Smooth muscle cell (in vitro differentiated cells): Measurements from ENCODE around the gene NBEA. TPM values are rescaled to one million over a fixed set of nuclear protein-coding genes. Genes with fewer than 3 reads are reported as not detected.

Experiments
- DNase-seq: peaks from one replicate; lab custom pipeline; 2025; ENCODE audit not compliant: unreplicated experiment; lab: John Stamatoyannopoulos, UW
- H2AFZ ChIP-seq: fragments of 200-600 bp; sonication (generic); 2 replicates; pipeline ENCODE4 v1.6.0; 2016; ENCODE audit warnings: antibody characterized with exemption, low read depth, mild to moderate bottlenecking
- H3F3A ChIP-seq: fragments of 200-600 bp; sonication (generic); 2 replicates; pipeline ENCODE4 v1.6.0; 2017; ENCODE audit warnings: antibody characterized with exemption, low read depth
- H3K27ac ChIP-seq: fragments of 200-600 bp; sonication (generic); 2 replicates; pipeline ENCODE4 v1.5.1; 2016; ENCODE audit warnings: low read depth, mild to moderate bottlenecking
- H3K27me3 ChIP-seq: fragments of 200-600 bp; sonication (generic); 2 replicates; pipeline ENCODE4 v1.6.1; 2016; ENCODE audit warnings: low read depth, mild to moderate bottlenecking
- H3K36me3 ChIP-seq: fragments of 200-600 bp; sonication (generic); 2 replicates; pipeline ENCODE4 v1.5.1; 2016; ENCODE audit warnings: low read depth
- H3K4me1 ChIP-seq: fragments of 200-600 bp; sonication (generic); 2 replicates; pipeline ENCODE4 v1.5.1; 2016; ENCODE audit warnings: low read depth
- H3K4me2 ChIP-seq: fragments of 200-600 bp; sonication (generic); 2 replicates; pipeline ENCODE4 v1.6.0; 2016; ENCODE audit warnings: mild to moderate bottlenecking
- H3K4me3 ChIP-seq: fragments of 200-600 bp; sonication (generic); 2 replicates; pipeline ENCODE4 v1.5.1; 2016; ENCODE audit warnings: mild to moderate bottlenecking
- H3K79me2 ChIP-seq: fragments of 200-600 bp; sonication (generic); 2 replicates; pipeline ENCODE4 v1.6.0; 2016; ENCODE audit warnings: low read depth, mild to moderate bottlenecking
- H3K9ac ChIP-seq: fragments of 200-600 bp; sonication (generic); 2 replicates; pipeline ENCODE4 v1.6.0; 2016; ENCODE audit warnings: low read depth
- H3K9me3 ChIP-seq: fragments of 200-600 bp; sonication (generic); replicated peaks from 2 replicates; pipeline ENCODE4 v1.5.1; 2016; ENCODE audit warnings: low read depth
- H4K20me1 ChIP-seq: fragments of 200-600 bp; sonication (generic); 2 replicates; pipeline ENCODE4 v1.6.0; 2016; ENCODE audit warnings: low read depth
- WGBS: methylation state at CpG from one replicate; pipeline ENCODE4 v1.1.7; 2016; ENCODE audit warnings: low lambda C conversion rate; 5-methylcytosine and 5-hydroxymethylcytosine counted together
- polyA plus RNA-seq: library from polyadenylated mRNA; unstranded; fragments of >200 nt; fragmentation: Nextera tagmentation; extraction: Ambion mirVana; gene quantifications from 2 replicates; pipeline ENCODE4 v1.2.1, GENCODE V29; 2016
- total RNA-seq: library from RNA; depleted of rRNA; stranded (reverse); fragments of >200 nt; gene quantifications from 2 replicates; pipeline ENCODE4 v1.2.3, GENCODE V29; 2014
- TF ChIP-seq, protein P1 (sequence below): fragments of 200-600 bp; sonication (generic); IDR thresholded peaks from 2 replicates; pipeline ENCODE4 v1.5.1; 2017; ENCODE audit warnings: borderline replicate concordance, mild to moderate bottlenecking, antibody characterized with exemption; ENCODE audit not compliant: insufficient read depth, poor library complexity, severe bottlenecking

The NBEA gene
- total and polyA plus RNA-seq, 2 experiments from 2014 or later = 3.6 to 11.7 TPM

DNA sequence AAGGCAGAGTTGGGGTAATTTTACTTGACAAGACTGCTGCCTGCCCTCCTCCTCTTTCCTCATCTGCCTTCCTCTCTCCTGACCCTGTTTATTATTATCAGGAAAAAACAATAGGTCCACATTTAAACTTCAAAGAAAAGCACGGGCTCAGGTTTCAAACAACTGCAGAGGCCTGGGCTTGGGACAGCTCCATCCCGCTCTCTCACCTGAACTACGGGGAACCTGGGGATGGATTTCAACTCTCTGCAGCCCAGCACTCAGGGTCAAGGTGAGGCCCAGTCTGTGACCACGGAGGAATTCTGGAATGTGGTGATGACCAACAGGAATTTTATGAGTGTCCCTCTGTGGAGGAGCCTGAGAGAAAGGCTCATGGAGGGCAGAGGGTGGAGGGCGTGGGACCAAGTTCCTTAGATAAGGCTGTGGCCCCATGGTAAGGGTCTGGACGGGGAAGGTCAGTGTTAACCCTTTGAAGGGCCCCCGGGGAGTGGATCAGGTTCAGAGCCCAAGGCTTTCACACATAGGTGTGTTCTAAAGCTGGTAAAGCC, 755.2 kb downstream of the NBEA start:
- no peaks in the 10 kb centered on the region for H3K36me3 ChIP-seq
- no peaks in the 10 kb centered on the region for H3K27me3 ChIP-seq
- no peaks in the 10 kb centered on the region for H3K79me2 ChIP-seq
- H3K9ac ChIP-seq = no peak overlapping the region
- H3F3A ChIP-seq = no peaks in the 10 kb centered on the region
- TF ChIP-seq, protein P1, sequence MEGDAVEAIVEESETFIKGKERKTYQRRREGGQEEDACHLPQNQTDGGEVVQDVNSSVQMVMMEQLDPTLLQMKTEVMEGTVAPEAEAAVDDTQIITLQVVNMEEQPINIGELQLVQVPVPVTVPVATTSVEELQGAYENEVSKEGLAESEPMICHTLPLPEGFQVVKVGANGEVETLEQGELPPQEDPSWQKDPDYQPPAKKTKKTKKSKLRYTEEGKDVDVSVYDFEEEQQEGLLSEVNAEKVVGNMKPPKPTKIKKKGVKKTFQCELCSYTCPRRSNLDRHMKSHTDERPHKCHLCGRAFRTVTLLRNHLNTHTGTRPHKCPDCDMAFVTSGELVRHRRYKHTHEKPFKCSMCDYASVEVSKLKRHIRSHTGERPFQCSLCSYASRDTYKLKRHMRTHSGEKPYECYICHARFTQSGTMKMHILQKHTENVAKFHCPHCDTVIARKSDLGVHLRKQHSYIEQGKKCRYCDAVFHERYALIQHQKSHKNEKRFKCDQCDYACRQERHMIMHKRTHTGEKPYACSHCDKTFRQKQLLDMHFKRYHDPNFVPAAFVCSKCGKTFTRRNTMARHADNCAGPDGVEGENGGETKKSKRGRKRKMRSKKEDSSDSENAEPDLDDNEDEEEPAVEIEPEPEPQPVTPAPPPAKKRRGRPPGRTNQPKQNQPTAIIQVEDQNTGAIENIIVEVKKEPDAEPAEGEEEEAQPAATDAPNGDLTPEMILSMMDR = no peak
- H3K9me3 ChIP-seq = no peaks in the 10 kb centered on the region
- no peak overlapping the region for H2AFZ ChIP-seq
- H3K4me1 ChIP-seq = no peaks in the 10 kb centered on the region
- H3K4me2 ChIP-seq = no peak overlapping the region
- 51% methylated on average over 7 of the region's 7 CpGs for WGBS
- no peaks in the 10 kb centered on the region for H4K20me1 ChIP-seq
- no peak for DNase-seq
- no peak overlapping the region for H3K27ac ChIP-seq
- no peak overlapping the region for H3K4me3 ChIP-seq

DNA sequence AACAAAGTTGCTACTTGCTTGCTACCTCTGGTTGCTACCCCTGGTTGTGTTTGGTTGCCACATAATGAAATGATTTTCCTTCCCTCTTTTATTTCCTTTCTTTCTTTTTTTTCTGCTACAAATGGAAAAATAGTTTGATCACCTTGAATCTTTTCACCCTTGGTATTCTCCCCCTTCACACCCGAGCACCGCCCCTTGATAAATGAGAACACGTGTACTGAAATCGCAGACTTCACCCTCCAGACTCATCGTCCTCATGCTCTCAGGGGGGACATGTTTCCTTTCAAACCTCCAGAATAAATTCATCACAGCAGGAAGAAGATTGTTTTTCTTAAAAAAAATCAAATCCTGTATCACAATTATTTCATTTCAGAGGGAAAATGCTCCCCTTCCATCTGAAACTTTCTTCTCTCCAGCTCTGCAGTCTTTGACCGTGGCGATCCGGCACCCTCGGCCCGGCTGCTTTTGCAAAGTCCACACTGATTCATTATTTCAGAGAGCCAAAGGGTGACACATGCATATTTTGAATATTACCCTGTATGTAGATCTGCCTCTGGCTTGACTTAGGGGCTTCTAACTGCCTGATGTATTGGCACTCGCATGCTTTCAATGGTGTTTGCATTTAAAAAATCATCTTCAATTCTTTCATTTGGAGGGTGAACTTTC, 757.0 kb downstream of the NBEA start:
- no peak for DNase-seq
- H3K4me1 ChIP-seq = no peaks in the 10 kb centered on the region
- H3K79me2 ChIP-seq = no peaks in the 10 kb centered on the region
- no peaks in the 10 kb centered on the region for H4K20me1 ChIP-seq
- H3K9me3 ChIP-seq = no peaks in the 10 kb centered on the region
- H2AFZ ChIP-seq = no peak overlapping the region
- no peak overlapping the region for H3K9ac ChIP-seq
- H3K4me3 ChIP-seq = no peak overlapping the region
- no peaks in the 10 kb centered on the region for H3K27me3 ChIP-seq
- no peak overlapping the region for H3K27ac ChIP-seq
- TF ChIP-seq, protein P1 = no peak
- no peaks in the 10 kb centered on the region for H3K36me3 ChIP-seq
- no peaks in the 10 kb centered on the region for H3F3A ChIP-seq
- H3K4me2 ChIP-seq = no peak overlapping the region
- WGBS = 87% methylated on average over 11 of the region's 11 CpGs

DNA sequence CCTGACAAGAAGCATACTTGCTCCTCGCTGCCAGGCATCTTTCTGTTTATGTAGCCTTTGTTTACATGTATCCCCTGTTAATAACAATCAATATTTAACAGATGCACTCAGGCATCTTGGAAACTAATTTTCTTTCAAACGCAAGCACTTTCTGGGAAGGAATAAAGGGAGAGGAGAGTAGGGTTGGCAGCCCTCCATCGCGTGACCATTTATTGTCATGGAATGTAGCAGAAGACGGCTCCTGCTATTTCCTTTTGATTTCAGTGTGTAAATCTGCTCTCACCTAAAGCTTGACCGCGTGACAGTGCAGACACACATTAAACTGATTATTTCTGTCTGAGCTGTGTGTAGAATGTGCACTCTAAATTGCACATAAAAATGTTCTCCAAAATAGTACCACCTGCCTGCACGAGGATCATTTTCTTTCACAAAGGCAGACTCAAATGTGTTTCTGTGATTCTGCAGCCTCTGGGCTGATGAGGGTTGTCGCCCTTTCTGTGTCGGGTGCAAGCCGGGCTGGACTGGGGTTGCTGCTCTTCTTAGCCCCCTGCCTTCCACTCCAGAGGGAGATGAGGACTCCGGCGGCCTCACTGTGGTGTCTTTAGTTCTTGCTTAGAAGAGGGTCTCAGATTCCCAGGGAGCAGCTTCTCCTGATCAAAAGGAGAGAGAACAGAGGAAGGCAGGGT, 757.9 kb downstream of the NBEA start:
- no peaks in the 10 kb centered on the region for H3K4me1 ChIP-seq
- 70% methylated on average over 13 of the region's 13 CpGs for WGBS
- no peaks in the 10 kb centered on the region for H3K79me2 ChIP-seq
- H4K20me1 ChIP-seq = no peaks in the 10 kb centered on the region
- H3K9me3 ChIP-seq = no peaks in the 10 kb centered on the region
- no peak overlapping the region for H2AFZ ChIP-seq
- TF ChIP-seq, protein P1 = no peak
- DNase-seq = no peak
- no peaks in the 10 kb centered on the region for H3F3A ChIP-seq
- H3K4me3 ChIP-seq = no peak overlapping the region
- H3K27me3 ChIP-seq = no peaks in the 10 kb centered on the region
- H3K4me2 ChIP-seq = no peak overlapping the region
- H3K9ac ChIP-seq = no peak overlapping the region
- no peaks in the 10 kb centered on the region for H3K36me3 ChIP-seq
- no peak overlapping the region for H3K27ac ChIP-seq
